Adrenal gland (tissue), 5 donors: ENCODE measurements around the gene VSIG1.

ENCODE experiments used
- POLR2A ChIP-seq, 2 donors: fragments of 450-650 bp; IDR thresholded peaks; one replicate each; pipeline ENCODE4 v1.6.1; 2017; ENCODE audit warnings: antibody characterized with exemption in 2 of 2, mild to moderate bottlenecking in 2 of 2, moderate library complexity in 1 of 2
- TF ChIP-seq, protein P1 (sequence below), 6 experiments: fragments of 450-650 bp in 4 of 6; fragments of 200-600 bp in 2 of 6; sonication (generic) in 1 of 6; IDR thresholded peaks; 1 replicate in 5 of 6; 2 replicates in 1 of 6; pipeline versions ENCODE4 v1.5.1 to v1.8.0; 2016 to 2021; ENCODE audit warnings: antibody characterized with exemption in 6 of 6, mild to moderate bottlenecking in 2 of 6, moderate library complexity in 1 of 6
- donor health status: DM: no; HTN: no; CAD: no.

- no peak for TF ChIP-seq POLR2A (IDR thresholded peaks at IDR 0.05)
- TF ChIP-seq, protein P1, sequence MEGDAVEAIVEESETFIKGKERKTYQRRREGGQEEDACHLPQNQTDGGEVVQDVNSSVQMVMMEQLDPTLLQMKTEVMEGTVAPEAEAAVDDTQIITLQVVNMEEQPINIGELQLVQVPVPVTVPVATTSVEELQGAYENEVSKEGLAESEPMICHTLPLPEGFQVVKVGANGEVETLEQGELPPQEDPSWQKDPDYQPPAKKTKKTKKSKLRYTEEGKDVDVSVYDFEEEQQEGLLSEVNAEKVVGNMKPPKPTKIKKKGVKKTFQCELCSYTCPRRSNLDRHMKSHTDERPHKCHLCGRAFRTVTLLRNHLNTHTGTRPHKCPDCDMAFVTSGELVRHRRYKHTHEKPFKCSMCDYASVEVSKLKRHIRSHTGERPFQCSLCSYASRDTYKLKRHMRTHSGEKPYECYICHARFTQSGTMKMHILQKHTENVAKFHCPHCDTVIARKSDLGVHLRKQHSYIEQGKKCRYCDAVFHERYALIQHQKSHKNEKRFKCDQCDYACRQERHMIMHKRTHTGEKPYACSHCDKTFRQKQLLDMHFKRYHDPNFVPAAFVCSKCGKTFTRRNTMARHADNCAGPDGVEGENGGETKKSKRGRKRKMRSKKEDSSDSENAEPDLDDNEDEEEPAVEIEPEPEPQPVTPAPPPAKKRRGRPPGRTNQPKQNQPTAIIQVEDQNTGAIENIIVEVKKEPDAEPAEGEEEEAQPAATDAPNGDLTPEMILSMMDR (IDR thresholded peaks at IDR 0.05) = no peak
Observed at GRCh38 chrX:108091878-108092291, 47.0 kb downstream of the VSIG1 start.
